ENCODE results near the gene ROR1. TPM values are rescaled to one million over a fixed set of nuclear protein-coding genes. Genes with fewer than 3 reads are reported as not detected.

Gene ROR1
- total RNA-seq, 5 donors from 2014 or later (not counting 1 experiment from before 2014, with no cell fraction given), result 0.15 to 2.0 (median 0.33) TPM; not detected in 1

DNA sequence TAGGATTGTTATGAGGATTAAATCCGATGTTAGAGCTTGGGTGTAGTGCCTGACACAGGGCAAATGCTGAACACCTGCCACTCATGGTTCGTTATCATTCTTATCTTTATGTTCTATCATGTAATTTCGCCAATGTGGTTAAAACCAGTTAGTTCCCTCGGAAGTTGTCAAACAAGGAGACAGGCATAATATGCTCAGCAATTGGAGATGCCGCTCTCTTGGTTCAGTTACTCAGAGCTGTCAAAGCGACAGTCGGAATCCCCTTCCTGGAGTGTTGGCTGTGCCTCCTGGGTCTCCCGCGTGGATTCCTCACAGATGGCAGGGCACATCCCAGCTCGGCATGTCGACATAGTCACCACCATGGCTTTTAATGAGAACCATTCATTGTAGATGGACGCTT, 192.2 kb downstream of the ROR1 start:
- WGBS (ENCODE audit: insufficient coverage), result 24% methylated on average over 9 of the region's 12 CpGs
- no peak overlapping the region for H3K27ac Mint-ChIP-seq
- no peak overlapping the region for H3K4me3 Mint-ChIP-seq
- no peaks in the 10 kb centered on the region for H3K27me3 ChIP-seq (replicated peaks in 1 of 2; ENCODE audit: control insufficient read depth in 2 of 2, extremely low read depth in 1 of 2, insufficient read depth in 2 of 2, low read length in 1 of 2)
- peaks cover 0 to 10% (median 0%) of the 10 kb centered on the region in 3 donors for H3K4me1 Mint-ChIP-seq
- POLR2A ChIA-PET, result no interaction called here
- peaks cover 9 to 10% of the 10 kb centered on the region in 2 donors for H3K27me3 Mint-ChIP-seq
- H3K9me3 Mint-ChIP-seq, result no peaks in the 10 kb centered on the region
- no peaks in the 10 kb centered on the region for H3K36me3 Mint-ChIP-seq
- no peaks in the 10 kb centered on the region for H3K9me3 ChIP-seq
- peaks cover 0 to 2% of the 10 kb centered on the region in 2 experiments for H3K4me1 ChIP-seq (ENCODE audit: control insufficient read depth in 1 of 2, extremely low read depth in 1 of 2, insufficient read depth in 2 of 2, low read length in 2 of 2)
- no peak for DNase-seq
- CTCF ChIA-PET, result no interaction called here
- no peak for ATAC-seq (replicated peaks in 1 of 4)
- no peak overlapping the region for H3K4me3 ChIP-seq (ENCODE audit: control insufficient read depth in 1 of 2, extremely low read depth in 1 of 2, low read length in 1 of 2)
- no peak overlapping the region for H3K27ac ChIP-seq (ENCODE audit: low read length)
- H3K36me3 ChIP-seq (ENCODE audit: control insufficient read depth in 2 of 2, extremely low read depth in 1 of 2, insufficient read depth in 1 of 2, low read length in 1 of 2), result no peaks in the 10 kb centered on the region

DNA sequence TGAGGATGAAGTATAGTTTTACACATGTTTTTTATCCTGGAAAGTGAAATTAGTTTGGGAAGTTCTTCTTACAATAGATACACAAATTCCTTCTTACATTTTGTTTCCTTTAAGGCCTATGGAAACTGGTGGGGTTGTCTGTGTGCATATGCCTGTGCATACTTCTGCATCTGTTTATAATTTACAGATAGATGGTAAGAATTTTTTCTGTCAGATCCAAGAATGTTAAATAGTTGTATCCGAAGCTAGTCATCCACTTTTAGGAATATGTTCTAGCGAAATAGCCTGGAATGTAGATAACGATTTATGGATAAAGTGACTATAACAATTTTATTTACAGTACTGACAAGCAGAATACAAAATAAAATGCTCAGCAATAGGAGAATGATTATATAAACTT, 194.1 kb downstream of the ROR1 start:
- H3K27ac Mint-ChIP-seq, result no peak overlapping the region
- Histone ChIP-seq H3K27me3 (replicated peaks in 1 of 2; ENCODE audit: control insufficient read depth in 2 of 2, extremely low read depth in 1 of 2, insufficient read depth in 2 of 2, low read length in 1 of 2) (peaks cover 0 to 2% of the 10 kb centered on the region in 2 experiments), H3K27ac (ENCODE audit: low read length) (no peak overlapping the region), H3K4me3 (ENCODE audit: control insufficient read depth in 1 of 2, extremely low read depth in 1 of 2, low read length in 1 of 2) (no peak overlapping the region), H3K36me3 (ENCODE audit: control insufficient read depth in 2 of 2, extremely low read depth in 1 of 2, insufficient read depth in 1 of 2, low read length in 1 of 2) (no peaks in the 10 kb centered on the region), H3K4me1 (ENCODE audit: control insufficient read depth in 1 of 2, extremely low read depth in 1 of 2, insufficient read depth in 2 of 2, low read length in 2 of 2) (peaks cover 0 to 2% of the 10 kb centered on the region in 2 experiments), H3K9me3 (no peaks in the 10 kb centered on the region)
- peaks cover 2 to 5% of the 10 kb centered on the region in 2 donors for H3K27me3 Mint-ChIP-seq
- H3K4me1 Mint-ChIP-seq, result peaks cover 0 to 10% (median 0%) of the 10 kb centered on the region in 3 donors
- H3K4me3 Mint-ChIP-seq, result no peak overlapping the region
- no peaks in the 10 kb centered on the region for H3K9me3 Mint-ChIP-seq
- POLR2A ChIA-PET, result no interaction called here
- H3K36me3 Mint-ChIP-seq, result no peaks in the 10 kb centered on the region
- no peak for DNase-seq
- WGBS (ENCODE audit: insufficient coverage), result no CpG with 5 or more reads among the region's 3 CpGs
- ATAC-seq (replicated peaks in 1 of 4), result no peak
- CTCF ChIA-PET, result no interaction called here

DNA sequence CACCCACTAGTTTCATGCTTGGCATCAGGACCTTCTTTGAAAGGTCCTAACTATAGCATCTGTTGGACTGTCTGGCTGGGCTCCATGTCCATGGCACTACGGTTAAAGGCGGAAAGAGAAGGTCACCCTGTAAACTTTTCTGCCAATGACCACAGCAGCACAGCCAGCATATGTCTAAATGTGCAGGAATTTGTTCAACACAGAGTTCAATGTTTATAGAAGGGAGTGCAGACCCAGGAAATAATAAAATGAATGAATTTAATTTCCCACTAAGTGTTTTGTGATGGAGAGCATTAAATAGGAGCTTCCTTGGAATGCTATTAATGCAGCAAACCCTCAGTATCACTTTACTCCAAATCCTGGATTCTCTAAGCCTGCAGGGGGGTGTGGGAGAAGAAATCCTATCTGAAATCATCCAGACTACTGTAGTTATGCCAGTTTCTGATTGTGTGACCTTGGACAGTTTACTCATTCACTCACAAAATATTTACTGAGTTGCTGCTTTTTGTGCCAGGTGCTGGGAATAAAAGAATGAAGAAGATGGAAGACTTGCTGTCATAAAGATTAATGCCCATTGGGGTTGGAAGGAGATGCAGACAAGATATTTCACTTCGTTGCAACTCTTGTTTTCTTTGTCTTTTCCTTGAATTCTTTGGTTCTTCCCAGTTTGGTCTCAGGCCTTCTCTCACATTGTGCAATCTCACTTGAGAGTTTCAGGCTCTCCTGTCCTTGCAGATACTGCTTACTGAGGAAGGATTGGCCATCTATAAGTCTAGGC, 195.0 kb downstream of the ROR1 start:
- Histone ChIP-seq H3K27ac (ENCODE audit: low read length) (no peak overlapping the region), H3K4me3 (ENCODE audit: control insufficient read depth in 1 of 2, extremely low read depth in 1 of 2, low read length in 1 of 2) (no peak overlapping the region), H3K27me3 (replicated peaks in 1 of 2; ENCODE audit: control insufficient read depth in 2 of 2, extremely low read depth in 1 of 2, insufficient read depth in 2 of 2, low read length in 1 of 2) (peaks cover 0 to 3% of the 10 kb centered on the region in 2 experiments), H3K9me3 (no peaks in the 10 kb centered on the region), H3K36me3 (ENCODE audit: control insufficient read depth in 2 of 2, extremely low read depth in 1 of 2, insufficient read depth in 1 of 2, low read length in 1 of 2) (no peaks in the 10 kb centered on the region), H3K4me1 (ENCODE audit: control insufficient read depth in 1 of 2, extremely low read depth in 1 of 2, insufficient read depth in 2 of 2, low read length in 2 of 2) (peaks cover 0 to 2% of the 10 kb centered on the region in 2 experiments)
- H3K4me3 Mint-ChIP-seq, result no peak overlapping the region
- peaks cover 0 to 10% (median 0%) of the 10 kb centered on the region in 3 donors for H3K4me1 Mint-ChIP-seq
- ChIA-PET POLR2A (no interaction called here), CTCF (interaction anchor here in 1 of 2 donors (0.6 kb wide), 1 partner anchor 210 kb away, joined by 3 read pairs; no protein-coding TSS in a partner anchor)
- DNase-seq, result no peak
- H3K27me3 Mint-ChIP-seq, result peaks cover 2 to 5% of the 10 kb centered on the region in 2 donors
- no CpG with 5 or more reads among the region's 3 CpGs for WGBS (ENCODE audit: insufficient coverage)
- H3K27ac Mint-ChIP-seq, result no peak overlapping the region
- H3K9me3 Mint-ChIP-seq, result no peaks in the 10 kb centered on the region
- H3K36me3 Mint-ChIP-seq, result no peaks in the 10 kb centered on the region
- no peak for ATAC-seq (replicated peaks in 1 of 4)

GRCh38 chr1:63969441-63969901, 195.7 kb downstream of the ROR1 start:
- CTCF ChIA-PET, result interaction anchor here in 1 of 2 donors (0.6 kb wide), 1 partner anchor 210 kb away, joined by 3 read pairs; no protein-coding TSS in a partner anchor
- Histone ChIP-seq H3K4me3 (ENCODE audit: control insufficient read depth in 1 of 2, extremely low read depth in 1 of 2, low read length in 1 of 2) (no peak overlapping the region), H3K9me3 (no peaks in the 10 kb centered on the region), H3K27me3 (replicated peaks in 1 of 2; ENCODE audit: control insufficient read depth in 2 of 2, extremely low read depth in 1 of 2, insufficient read depth in 2 of 2, low read length in 1 of 2) (peaks cover 0 to 3% of the 10 kb centered on the region in 2 experiments), H3K4me1 (ENCODE audit: control insufficient read depth in 1 of 2, extremely low read depth in 1 of 2, insufficient read depth in 2 of 2, low read length in 2 of 2) (peaks cover 0 to 2% of the 10 kb centered on the region in 2 experiments), H3K36me3 (ENCODE audit: control insufficient read depth in 2 of 2, extremely low read depth in 1 of 2, insufficient read depth in 1 of 2, low read length in 1 of 2) (no peaks in the 10 kb centered on the region), H3K27ac (ENCODE audit: low read length) (no peak overlapping the region)
- Mint-ChIP-seq H3K27ac (no peak overlapping the region), H3K4me1 (peaks cover 0 to 10% (median 0%) of the 10 kb centered on the region in 3 donors), H3K36me3 (no peaks in the 10 kb centered on the region), H3K27me3 (peaks cover 2 to 5% of the 10 kb centered on the region in 2 donors), H3K4me3 (no peak overlapping the region), H3K9me3 (no peaks in the 10 kb centered on the region)
- ATAC-seq (replicated peaks in 1 of 4), result no peak
- POLR2A ChIA-PET, result no interaction called here
- WGBS (ENCODE audit: insufficient coverage), result 60% methylated on average over 4 of the region's 4 CpGs
- no peak for DNase-seq

GRCh38 chr1:63971557-63971956, 197.7 kb downstream of the ROR1 start:
- Histone ChIP-seq H3K36me3 (ENCODE audit: control insufficient read depth in 2 of 2, extremely low read depth in 1 of 2, insufficient read depth in 1 of 2, low read length in 1 of 2) (no peaks in the 10 kb centered on the region), H3K4me1 (ENCODE audit: control insufficient read depth in 1 of 2, extremely low read depth in 1 of 2, insufficient read depth in 2 of 2, low read length in 2 of 2) (no peaks in the 10 kb centered on the region), H3K27me3 (replicated peaks in 1 of 2; ENCODE audit: control insufficient read depth in 2 of 2, extremely low read depth in 1 of 2, insufficient read depth in 2 of 2, low read length in 1 of 2) (peaks cover 0 to 3% of the 10 kb centered on the region in 2 experiments), H3K4me3 (ENCODE audit: control insufficient read depth in 1 of 2, extremely low read depth in 1 of 2, low read length in 1 of 2) (no peak overlapping the region), H3K27ac (ENCODE audit: low read length) (no peak overlapping the region), H3K9me3 (no peaks in the 10 kb centered on the region)
- no peaks in the 10 kb centered on the region for H3K36me3 Mint-ChIP-seq
- DNase-seq, result no peak
- H3K9me3 Mint-ChIP-seq, result no peaks in the 10 kb centered on the region
- no peak overlapping the region for H3K27ac Mint-ChIP-seq
- H3K4me3 Mint-ChIP-seq, result no peak overlapping the region
- ChIA-PET CTCF (no interaction called here), POLR2A (no interaction called here)
- peaks cover 0 to 3% (median 0%) of the 10 kb centered on the region in 3 donors for H3K4me1 Mint-ChIP-seq
- no peak for ATAC-seq (replicated peaks in 1 of 4)
- peaks cover 2 to 10% of the 10 kb centered on the region in 2 donors for H3K27me3 Mint-ChIP-seq
- 94% methylated on average over 2 of the region's 3 CpGs for WGBS (ENCODE audit: insufficient coverage)

GRCh38 chr1:63973005-63973419, 199.2 kb downstream of the ROR1 start:
- H3K36me3 Mint-ChIP-seq, result no peaks in the 10 kb centered on the region
- H3K36me3 ChIP-seq (ENCODE audit: control insufficient read depth in 2 of 2, extremely low read depth in 1 of 2, insufficient read depth in 1 of 2, low read length in 1 of 2), result no peaks in the 10 kb centered on the region
- no peak overlapping the region for H3K4me3 Mint-ChIP-seq
- H3K27me3 ChIP-seq (replicated peaks in 1 of 2; ENCODE audit: control insufficient read depth in 2 of 2, extremely low read depth in 1 of 2, insufficient read depth in 2 of 2, low read length in 1 of 2), result peaks cover 0 to 3% of the 10 kb centered on the region in 2 experiments
- no peaks in the 10 kb centered on the region for H3K9me3 ChIP-seq
- H3K27me3 Mint-ChIP-seq, result peaks cover 0 to 8% of the 10 kb centered on the region in 2 donors
- no peak overlapping the region for H3K27ac Mint-ChIP-seq
- POLR2A ChIA-PET, result no interaction called here
- no peaks in the 10 kb centered on the region for H3K9me3 Mint-ChIP-seq
- WGBS (ENCODE audit: insufficient coverage), result no CpG with 5 or more reads among the region's 7 CpGs
- DNase-seq (no peak), ATAC-seq (replicated peaks in 1 of 4) (no peak)
- H3K4me1 ChIP-seq (ENCODE audit: control insufficient read depth in 1 of 2, extremely low read depth in 1 of 2, insufficient read depth in 2 of 2, low read length in 2 of 2), result no peaks in the 10 kb centered on the region
- H3K4me3 ChIP-seq (ENCODE audit: control insufficient read depth in 1 of 2, extremely low read depth in 1 of 2, low read length in 1 of 2), result no peak overlapping the region
- no peaks in the 10 kb centered on the region for H3K4me1 Mint-ChIP-seq
- H3K27ac ChIP-seq (ENCODE audit: low read length), result no peak overlapping the region
- CTCF ChIA-PET, result no interaction called here
